Mammary epithelial cell (primary cell): ENCODE results near the gene SNAPC4.

Experiments
- EZH2 ChIP-seq: IDR thresholded peaks from 2 replicates; pipeline ENCODE4 v1.6.1; 2012; ENCODE audit warnings: low read length, inconsistent platforms, borderline replicate concordance
- TF ChIP-seq, protein P1 (sequence below), 2 donors: IDR thresholded peaks in 1 of 2; conservative IDR thresholded peaks in 1 of 2; 2 replicates each; pipeline ENCODE4 v1.5.1; 2011 to 2012; ENCODE audit warnings: inconsistent platforms in 2 of 2, low read length in 2 of 2, mild to moderate bottlenecking in 2 of 2, control low read depth in 1 of 2, low read depth in 1 of 2; ENCODE audit not compliant: insufficient read depth in 1 of 2; ENCODE audit errors: extremely low read depth in 1 of 2

DNA sequence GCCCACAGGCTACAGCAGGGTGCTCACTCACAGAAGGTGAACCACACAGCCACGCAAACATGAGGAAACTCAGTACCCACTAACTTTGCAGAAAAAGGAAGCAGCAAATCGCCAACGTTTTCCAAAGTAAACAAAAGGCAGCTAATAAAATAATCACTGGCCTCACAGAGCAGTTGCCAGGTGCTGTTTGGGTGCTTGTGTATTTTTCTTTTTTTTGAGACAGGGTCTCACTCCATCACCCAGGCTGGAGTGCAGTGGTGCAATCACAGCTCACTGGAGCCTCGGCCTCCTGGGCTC lies 3.8 kb downstream of the SNAPC4 start:
- TF ChIP-seq, protein P1, sequence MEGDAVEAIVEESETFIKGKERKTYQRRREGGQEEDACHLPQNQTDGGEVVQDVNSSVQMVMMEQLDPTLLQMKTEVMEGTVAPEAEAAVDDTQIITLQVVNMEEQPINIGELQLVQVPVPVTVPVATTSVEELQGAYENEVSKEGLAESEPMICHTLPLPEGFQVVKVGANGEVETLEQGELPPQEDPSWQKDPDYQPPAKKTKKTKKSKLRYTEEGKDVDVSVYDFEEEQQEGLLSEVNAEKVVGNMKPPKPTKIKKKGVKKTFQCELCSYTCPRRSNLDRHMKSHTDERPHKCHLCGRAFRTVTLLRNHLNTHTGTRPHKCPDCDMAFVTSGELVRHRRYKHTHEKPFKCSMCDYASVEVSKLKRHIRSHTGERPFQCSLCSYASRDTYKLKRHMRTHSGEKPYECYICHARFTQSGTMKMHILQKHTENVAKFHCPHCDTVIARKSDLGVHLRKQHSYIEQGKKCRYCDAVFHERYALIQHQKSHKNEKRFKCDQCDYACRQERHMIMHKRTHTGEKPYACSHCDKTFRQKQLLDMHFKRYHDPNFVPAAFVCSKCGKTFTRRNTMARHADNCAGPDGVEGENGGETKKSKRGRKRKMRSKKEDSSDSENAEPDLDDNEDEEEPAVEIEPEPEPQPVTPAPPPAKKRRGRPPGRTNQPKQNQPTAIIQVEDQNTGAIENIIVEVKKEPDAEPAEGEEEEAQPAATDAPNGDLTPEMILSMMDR (conservative IDR thresholded peaks at IDR 0.05 in 1 of 2, IDR thresholded peaks at IDR 0.05 in 1 of 2; ENCODE audit: extremely low read depth in 1 of 2, insufficient read depth in 1 of 2, low read depth in 1 of 2, low read length in 2 of 2): no peak
- TF ChIP-seq EZH2: no peak
